Stomach (tissue), 9 donors: ENCODE data around the gene SPSB4. TPM values are rescaled to one million over a fixed set of nuclear protein-coding genes. Genes with fewer than 3 reads are reported as not detected.
A peak's percentile ranks its signal among the peaks of the same experiment; 100 is the strongest.

Experiments
- DNase-seq, 2 donors: peaks; one replicate each; pipeline versions ENCODE4 v3.0.0 to v3.0.0-alpha.2; 2013 to 2019
- H3K27ac ChIP-seq, 5 donors: fragments of 200-600 bp in 4 of 5; sonication (generic) in 4 of 5; one replicate each; pipeline ENCODE4 v1.5.1; 2013 to 2019; ENCODE audit warnings: mild to moderate bottlenecking in 1 of 5, moderate library complexity in 1 of 5
- H3K27me3 ChIP-seq, 3 donors: fragments of 200-600 bp; sonication (generic); one replicate each; pipeline ENCODE4 v1.5.1; 2017 to 2019; ENCODE audit warnings: mixed run types in 1 of 3
- H3K36me3 ChIP-seq, 4 donors: fragments of 200-600 bp; sonication (generic); 1 replicate in 3 of 4; 2 replicates in 1 of 4; pipeline ENCODE4 v1.5.1; 2016 to 2019
- H3K4me1 ChIP-seq, 4 donors: fragments of 200-600 bp; sonication (generic); one replicate each; pipeline ENCODE4 v1.5.1; 2016 to 2019
- H3K4me3 ChIP-seq, 4 donors: fragments of 200-600 bp; sonication (generic) in 3 of 4; one replicate each; pipeline ENCODE4 v1.5.1; 2016 to 2019; ENCODE audit warnings: mild to moderate bottlenecking in 1 of 4
- H3K9me3 ChIP-seq, 4 donors: fragments of 200-600 bp; sonication (generic); one replicate each; pipeline ENCODE4 v1.5.1; 2016 to 2019
- CTCF ChIP-seq, 7 experiments: fragments of 450-650 bp in 4 of 7; fragments of 200-600 bp in 3 of 7; sonication (generic) in 3 of 7; IDR thresholded peaks; one replicate each; pipeline ENCODE4 v1.5.1; 2016 to 2019; ENCODE audit warnings: antibody characterized with exemption in 7 of 7, control low read depth in 2 of 7, mild to moderate bottlenecking in 1 of 7
- EP300 ChIP-seq: sonication (generic); formaldehyde crosslinking; IDR thresholded peaks from one replicate; pipeline ENCODE4 v1.6.1; 2017; ENCODE audit warnings: antibody characterized with exemption
- POLR2A ChIP-seq, 4 donors: fragments of 450-650 bp; IDR thresholded peaks; one replicate each; pipeline ENCODE4 v1.6.1; 2016; ENCODE audit warnings: antibody characterized with exemption in 4 of 4, control low read depth in 2 of 4, mild to moderate bottlenecking in 1 of 4, moderate library complexity in 1 of 4
- POLR2AphosphoS5 ChIP-seq, 3 donors: sonication (generic); formaldehyde crosslinking; IDR thresholded peaks; one replicate each; pipeline ENCODE4 v1.6.1; 2016; ENCODE audit warnings: antibody characterized with exemption in 3 of 3
- WGBS, 5 donors: extraction: QIAGEN DNeasy Blood & Tissue Kit in 3 of 5; methylation state at CpG; one replicate each; pipeline versions ENCODE4 v1.1.5 to v1.1.7; 2013 to 2018; 5-methylcytosine and 5-hydroxymethylcytosine counted together
- intact Hi-C: fragments of 100-400 bp; cut with DNase I; formaldehyde crosslinking; loops from one replicate; pipeline ENCODE4 v1.15.1; 2023; ENCODE audit warnings: low total_unique reads
- polyA plus RNA-seq, 3 donors: library from polyadenylated mRNA; stranded (reverse); fragments of 200-250 nt; gene quantifications; one replicate each; pipeline ENCODE4 v1.2.3, GENCODE V29; 2013
- total RNA-seq, 5 donors: library from RNA; depleted of rRNA; stranded (reverse); fragments of >200 nt; gene quantifications; one replicate each; pipeline versions ENCODE4 v1.1.0 to v1.2.3, GENCODE V29; 2014 to 2016
- donor health status: healthy with polysubstance abuse.
- donor health status: Bipolar disorder and iron deficiency.
- donor health status: healthy.

The SPSB4 gene
- total and polyA plus RNA-seq, 8 donors = 0.05 to 2.4 (median 1.8) TPM; not detected in 5

GRCh38 chr3:141051443-141052200 is 475 bp downstream of the SPSB4 start:
- H3K4me1 ChIP-seq = peaks cover 20 to 29% (median 26%) of the 10 kb centered on the region in 4 donors
- no peak overlapping the region for H3K27ac ChIP-seq
- TF ChIP-seq POLR2A (IDR thresholded peaks at IDR 0.05) = no peak
- TF ChIP-seq CTCF (IDR thresholded peaks at IDR 0.05) = peak in 1 of 7 experiments; percentile 1
- WGBS, 5 donors = 1 to 3% (median 2%) methylated on average over 16 to 77 of the region's 77 CpGs
- peak overlapping the region; percentile 41 to 51 (median 46) for H3K4me3 ChIP-seq
- H3K36me3 ChIP-seq = no peaks in the 10 kb centered on the region
- intact Hi-C loops = no loop called here
- peak in 1 of 2 donors; percentile 72 for DNase-seq
- H3K27me3 ChIP-seq = peaks cover 14 to 92% (median 43%) of the 10 kb centered on the region in 3 donors
- H3K9me3 ChIP-seq = no peaks in the 10 kb centered on the region

GRCh38 chr3:141052201-141053069 is 1.3 kb downstream of the SPSB4 start:
- 2 to 5% (median 3%) methylated on average over 29 to 48 of the region's 48 CpGs for WGBS, 5 donors
- peaks cover 14 to 84% (median 43%) of the 10 kb centered on the region in 3 donors for H3K27me3 ChIP-seq
- intact Hi-C loops = no loop called here
- peaks cover 20 to 29% (median 26%) of the 10 kb centered on the region in 4 donors for H3K4me1 ChIP-seq
- no peaks in the 10 kb centered on the region for H3K9me3 ChIP-seq
- peak overlapping the region; percentile 9 to 51 (median 36) for H3K4me3 ChIP-seq
- H3K27ac ChIP-seq = no peak overlapping the region
- peak in 1 of 2 donors; percentile 82 for DNase-seq
- no peak for TF ChIP-seq POLR2AphosphoS5 (IDR thresholded peaks at IDR 0.05)
- no peak for TF ChIP-seq EP300
- no peak for TF ChIP-seq POLR2A (IDR thresholded peaks at IDR 0.05)
- TF ChIP-seq CTCF (IDR thresholded peaks at IDR 0.05) = no peak
- no peaks in the 10 kb centered on the region for H3K36me3 ChIP-seq

- TF ChIP-seq POLR2A (IDR thresholded peaks at IDR 0.05) (no peak), EP300 (no peak), CTCF (IDR thresholded peaks at IDR 0.05) (no peak), POLR2AphosphoS5 (IDR thresholded peaks at IDR 0.05) (no peak)
- 76 to 90% (median 81%) methylated on average over 5 of the region's 5 CpGs for WGBS, 5 donors
- Histone ChIP-seq H3K4me3 (no peak overlapping the region), H3K9me3 (no peaks in the 10 kb centered on the region), H3K27me3 (peaks cover 14 to 57% (median 33%) of the 10 kb centered on the region in 3 donors), H3K36me3 (no peaks in the 10 kb centered on the region), H3K27ac (no peak overlapping the region), H3K4me1 (peaks cover 20 to 29% (median 26%) of the 10 kb centered on the region in 4 donors)
- intact Hi-C loops = no loop called here
- DNase-seq = no peak
These were observed 4.0 kb downstream of the SPSB4 start for GRCh38 chr3:141055136-141055535.
